ENCODE measurements around the gene SCUBE3.

The SCUBE3 gene

GRCh38 chr6:35242906-35243305 lies 29.1 kb downstream of the SCUBE3 start:
- no peak for DNase-seq

- DNase-seq = no peak
Measured at GRCh38 chr6:35243386-35243958, 29.7 kb downstream of the SCUBE3 start.

- DNase-seq = no peak
Measured at GRCh38 chr6:35244551-35244950, 30.8 kb downstream of the SCUBE3 start.

GRCh38 chr6:35247642-35248231 lies 34.0 kb downstream of the SCUBE3 start:
- DNase-seq = no peak

- no peak for DNase-seq
Measured at GRCh38 chr6:35248300-35248699, 34.5 kb downstream of the SCUBE3 start.

GRCh38 chr6:35248965-35249364 lies 35.2 kb downstream of the SCUBE3 start:
- DNase-seq = no peak

- no peak for DNase-seq
Measured at GRCh38 chr6:35251949-35252348, 38.2 kb downstream of the SCUBE3 start.

- no peak for DNase-seq
Measured at GRCh38 chr6:35253249-35253648, 39.5 kb downstream of the SCUBE3 start.

GRCh38 chr6:35258336-35258735 lies 44.6 kb downstream of the SCUBE3 start:
- DNase-seq = no peak

GRCh38 chr6:35258858-35259193 lies 45.1 kb downstream of the SCUBE3 start:
- DNase-seq = no peak

GRCh38 chr6:35259194-35259947 lies 45.6 kb downstream of the SCUBE3 start, which contains the start of gene ZNF76:
Gene ZNF76 (plus strand): TSS chr6:35259735. CDS start chr6:35281152, 21,417 bp downstream.
- peak; percentile 88 for DNase-seq

GRCh38 chr6:35259948-35260590 lies 46.3 kb downstream of the SCUBE3 start:
- DNase-seq = no peak

GRCh38 chr6:35260591-35261570 lies 47.1 kb downstream of the SCUBE3 start:
- no peak for DNase-seq

- no peak for DNase-seq
Measured at GRCh38 chr6:35262596-35262995, 48.8 kb downstream of the SCUBE3 start.

- DNase-seq = no peak
Measured at GRCh38 chr6:35264550-35265274, 51.0 kb downstream of the SCUBE3 start.

- DNase-seq = no peak
Measured at GRCh38 chr6:35265523-35265922, 51.8 kb downstream of the SCUBE3 start.

- no peak for DNase-seq
Measured at GRCh38 chr6:35267446-35267845, 53.7 kb downstream of the SCUBE3 start.

- no peak for DNase-seq
Measured at GRCh38 chr6:35267897-35268296, 54.1 kb downstream of the SCUBE3 start.

GRCh38 chr6:35272005-35272404 lies 58.2 kb downstream of the SCUBE3 start:
- no peak for DNase-seq

GRCh38 chr6:35273822-35274559 lies 60.2 kb downstream of the SCUBE3 start:
- DNase-seq = no peak

- no peak for DNase-seq
Measured at GRCh38 chr6:35275744-35276260, 62.0 kb downstream of the SCUBE3 start.
